A172 (cell line): ENCODE measurements around the gene USP8. TPM values are rescaled to one million over a fixed set of nuclear protein-coding genes. Genes with fewer than 3 reads are reported as not detected.

Experiments
- DNase-seq: peaks from one replicate; pipeline ENCODE4 v3.0.0-alpha.2; 2015; ENCODE audit warnings: low spot score
- total RNA-seq: library from RNA; depleted of rRNA; stranded (reverse); fragments of >200 nt; shearing (Covaris generic); gene quantifications from 2 replicates; pipeline ENCODE4 v1.2.3, GENCODE V29; 2014; rRNA removed

USP8 gene
- total RNA-seq, 1 experiment from 2014 or later: 52.4 TPM

DNA sequence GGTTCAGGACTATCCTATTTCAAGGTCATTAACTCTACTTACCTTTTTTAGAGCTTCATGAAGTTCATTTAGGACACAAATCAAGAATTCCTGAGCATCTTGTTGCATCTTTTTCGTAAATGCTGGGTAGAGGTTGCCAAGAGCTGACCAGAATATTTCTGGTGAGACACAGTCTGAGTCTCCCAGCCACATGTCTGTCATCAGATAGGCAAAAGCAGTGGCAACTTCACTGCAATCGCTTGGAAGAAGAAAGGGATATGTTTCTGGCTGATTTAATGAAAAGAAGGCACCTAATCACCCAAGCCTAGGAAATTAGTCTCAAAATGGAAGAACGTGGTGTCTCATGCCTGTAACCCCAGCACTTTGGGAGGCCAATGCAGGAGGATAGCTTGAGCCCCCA is 119.4 kb downstream of the USP8 start:
- DNase-seq: no peak

DNA sequence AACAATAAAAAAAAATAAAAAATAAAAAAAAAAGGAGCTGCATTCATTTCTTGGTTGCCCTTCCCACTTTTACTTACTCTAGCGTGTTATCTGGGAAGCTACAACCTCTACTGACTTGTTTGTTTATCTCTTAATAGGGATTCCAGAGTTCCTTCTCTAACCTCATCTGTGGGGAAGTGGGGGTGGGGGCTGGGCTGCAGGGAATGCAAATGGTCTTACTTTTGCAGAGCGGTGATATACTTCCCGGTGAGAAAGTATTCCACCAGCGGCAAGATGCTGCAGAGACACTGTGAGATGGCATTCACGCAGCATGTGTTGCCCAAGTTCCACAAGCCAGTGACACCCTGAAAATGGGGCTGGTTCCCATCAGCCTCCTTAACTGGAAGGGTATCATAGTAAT is 120.2 kb downstream of the USP8 start:
- no peak for DNase-seq

- no peak for DNase-seq
Measured at GRCh38 chr15:50546566-50546965, 122.4 kb downstream of the USP8 start, which contains the start of gene USP50. Gene USP50 (minus strand): TSS chr15:50546666. CDS start chr15:50546525, 141 bp downstream.

DNA sequence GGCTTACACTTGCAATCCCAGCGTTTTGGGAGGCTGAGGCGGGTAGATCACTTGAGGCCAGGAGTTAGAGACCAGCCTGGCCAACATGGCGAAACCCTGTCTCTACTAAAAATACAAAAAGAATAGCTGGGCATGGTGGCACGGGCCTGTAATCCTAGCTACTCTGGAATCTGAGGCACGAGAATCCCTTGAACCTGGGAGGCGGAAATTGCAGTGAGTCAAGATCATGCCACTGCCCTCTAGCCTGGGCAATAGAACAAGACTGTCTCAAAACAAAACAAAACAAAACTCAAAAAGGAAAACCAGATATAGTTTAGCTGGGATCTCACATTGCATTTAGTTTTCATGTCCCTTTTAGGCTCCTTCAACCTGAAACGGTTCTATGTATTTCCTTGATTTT is 125.1 kb downstream of the USP8 start:
- DNase-seq: no peak

DNA sequence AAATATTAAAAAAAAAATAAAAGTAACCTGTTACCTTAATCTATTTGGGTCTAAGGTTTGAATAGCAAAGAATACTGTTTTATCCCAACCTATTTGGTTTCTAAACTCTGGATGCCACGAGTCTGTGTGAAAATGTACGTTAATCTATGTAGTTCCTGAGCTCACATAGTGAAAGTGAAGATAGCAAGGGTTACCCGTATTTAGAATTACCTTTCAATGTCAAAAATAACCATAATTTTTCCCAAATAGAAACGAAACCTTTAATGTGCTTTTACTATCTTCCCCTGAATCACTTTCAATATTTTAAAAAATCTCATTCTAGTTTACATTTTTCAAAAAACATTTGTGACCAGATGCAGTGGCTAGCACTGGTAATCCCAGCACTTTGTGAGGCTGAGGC is 128.0 kb downstream of the USP8 start:
- no peak for DNase-seq

DNA sequence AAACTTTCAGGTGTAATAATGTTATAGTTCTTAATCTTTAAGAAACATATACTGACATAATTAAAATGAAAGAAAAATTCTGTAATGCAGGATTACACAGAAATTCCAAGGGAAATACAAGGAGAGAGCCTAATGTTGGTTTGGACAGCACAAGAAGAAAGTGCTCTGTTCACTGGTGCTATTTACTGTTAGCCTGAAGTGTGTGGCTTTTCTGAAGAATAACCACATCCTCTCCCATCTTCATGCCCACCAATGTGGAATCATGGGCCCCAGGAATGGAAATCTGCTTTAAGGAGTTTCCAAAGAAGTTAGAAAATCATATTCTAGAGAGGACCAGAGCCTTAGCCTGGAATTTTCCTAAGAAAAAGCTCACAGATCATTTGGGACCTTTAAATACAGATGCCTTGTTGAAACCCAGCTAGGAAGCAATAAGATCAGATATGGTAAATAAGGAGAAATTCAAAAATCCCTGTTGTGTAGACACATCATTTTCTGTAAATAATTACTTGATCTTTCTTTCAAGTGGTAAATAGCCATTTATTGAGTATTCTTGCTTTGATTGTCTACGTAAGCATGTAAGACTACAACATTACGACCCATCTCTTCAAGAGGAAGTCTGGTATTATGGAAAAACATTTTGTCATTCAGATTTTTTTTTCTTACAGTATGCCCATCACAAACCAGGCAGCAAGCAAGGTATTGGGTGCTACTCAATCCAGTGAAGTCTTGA is 132.6 kb downstream of the USP8 start:
- DNase-seq: no peak

GRCh38 chr15:50558012-50558411 is 133.8 kb downstream of the USP8 start:
- no peak for DNase-seq

GRCh38 chr15:50562735-50563640 is 138.8 kb downstream of the USP8 start:
- DNase-seq: no peak

DNA sequence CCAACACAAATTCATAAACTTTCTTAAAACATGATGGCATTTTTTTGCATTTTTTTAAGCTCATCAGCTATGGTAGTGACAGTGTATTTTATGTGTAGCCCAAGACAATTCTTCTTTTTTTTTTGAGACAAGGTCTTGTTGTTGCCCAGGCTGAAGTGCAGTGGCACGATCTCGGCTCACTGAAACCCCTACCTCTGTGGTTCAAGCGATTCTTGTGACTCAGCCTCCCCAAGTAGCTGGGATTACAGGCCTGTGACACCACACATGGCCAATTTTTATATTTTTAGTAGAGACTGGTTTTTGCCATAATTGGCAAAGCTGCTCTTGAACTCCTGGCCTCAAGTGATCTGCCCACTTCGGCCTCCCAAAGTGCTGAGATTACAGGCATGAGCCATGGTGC is 139.6 kb downstream of the USP8 start:
- no peak for DNase-seq

Other genes starting within 250 kb of the USP8 start
- not detected in 2 replicates for gene SLC27A2, start 242.2 kb upstream of the USP8 start, total RNA-seq
- gene HDC, start 158.7 kb upstream of the USP8 start, total RNA-seq: 0.29 and 0.62 TPM in 2 replicates
- gene GABPB1, start 69.2 kb upstream of the USP8 start, total RNA-seq: 54.0 and 60.7 TPM in 2 replicates
- not detected in 2 replicates for gene USP50, start 122.3 kb downstream of the USP8 start, total RNA-seq